HL-60/S4 treated with phorbol 12-myristate 13-acetate at 8.2 ng/mL for 4 days and 3 days (cell line): ENCODE results near the gene PTPN1.
"Not testable (repeated sequence)": the region's sequence is repeated elsewhere in the genome, so short reads cannot be mapped to it uniquely, and the experiment has no call there.

Experiments used
- in situ Hi-C: fragments of 300-500 bp; cut with MboI; formaldehyde crosslinking; loops from 2 replicates; pipeline ENCODE4 v1.15.0; 2022; ENCODE audit warnings: low sequenced_read_pairs

PTPN1 gene

DNA sequence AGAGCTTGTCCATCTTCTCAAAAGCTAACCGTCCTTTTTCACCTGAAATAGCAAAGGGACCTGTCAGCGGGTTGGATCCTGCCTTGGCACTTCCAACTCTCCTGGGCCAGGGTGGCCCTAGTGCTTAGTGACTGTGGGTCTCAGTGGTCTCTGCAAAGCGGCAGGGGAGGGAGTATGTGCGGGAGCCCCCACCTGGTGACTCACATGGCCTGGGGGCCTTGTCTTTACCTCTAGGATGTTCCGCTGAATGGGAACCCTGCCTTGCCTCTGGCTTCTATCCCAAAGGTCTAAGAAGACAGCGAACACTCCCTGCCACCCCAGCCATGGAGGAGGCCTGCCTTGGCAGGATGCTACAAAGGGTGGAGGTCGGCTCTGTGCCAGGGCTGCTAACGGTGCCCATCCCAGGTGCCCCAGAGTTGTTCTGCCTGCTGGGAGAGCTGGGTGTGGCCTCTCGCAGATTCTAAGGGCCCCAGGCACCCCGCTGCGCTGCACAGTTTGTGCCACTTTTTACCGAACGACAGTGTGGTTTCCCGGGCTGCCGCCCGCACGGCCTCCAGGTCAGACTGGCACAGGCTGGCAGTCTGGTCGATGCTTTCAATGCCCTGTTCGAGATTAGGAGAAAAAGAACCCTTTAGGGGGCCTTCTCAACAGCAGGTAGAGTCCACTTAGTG, 77.2 kb downstream of the PTPN1 start:
- in situ Hi-C loops: no loop called here

DNA sequence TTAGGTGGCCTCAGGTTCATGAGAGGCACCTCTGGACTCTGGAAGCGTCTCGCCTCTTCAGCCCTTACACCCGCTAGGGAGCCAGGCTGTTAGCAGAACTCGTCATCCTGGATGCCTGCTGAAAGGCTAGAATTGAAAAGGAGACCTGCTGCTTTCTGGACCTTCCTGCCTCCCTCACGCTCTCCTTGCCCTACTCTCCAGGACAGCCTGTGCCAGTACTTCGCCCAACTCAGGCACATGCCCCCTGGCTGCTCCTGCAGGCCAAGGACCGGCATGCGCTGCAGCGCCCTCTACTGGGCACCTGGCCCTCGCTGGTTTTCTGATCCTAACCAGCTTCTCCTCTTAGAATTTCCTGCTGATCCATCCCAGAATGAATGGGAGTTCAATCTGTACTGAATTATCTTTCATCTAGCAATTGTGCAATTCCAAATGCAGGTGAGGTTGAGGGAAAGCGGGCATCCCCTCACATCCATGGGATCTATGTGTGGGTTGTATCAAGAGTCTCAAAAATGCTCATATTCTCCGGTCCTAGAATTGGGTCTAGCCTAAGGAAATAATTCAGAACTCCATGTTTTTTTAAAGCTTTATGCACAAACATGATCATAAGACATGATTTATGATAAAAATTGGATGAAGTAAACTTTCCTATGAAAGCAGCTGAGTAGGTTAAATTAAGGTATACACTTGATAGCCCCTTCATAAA, 78.0 kb downstream of the PTPN1 start:
- in situ Hi-C loops: no loop called here

DNA sequence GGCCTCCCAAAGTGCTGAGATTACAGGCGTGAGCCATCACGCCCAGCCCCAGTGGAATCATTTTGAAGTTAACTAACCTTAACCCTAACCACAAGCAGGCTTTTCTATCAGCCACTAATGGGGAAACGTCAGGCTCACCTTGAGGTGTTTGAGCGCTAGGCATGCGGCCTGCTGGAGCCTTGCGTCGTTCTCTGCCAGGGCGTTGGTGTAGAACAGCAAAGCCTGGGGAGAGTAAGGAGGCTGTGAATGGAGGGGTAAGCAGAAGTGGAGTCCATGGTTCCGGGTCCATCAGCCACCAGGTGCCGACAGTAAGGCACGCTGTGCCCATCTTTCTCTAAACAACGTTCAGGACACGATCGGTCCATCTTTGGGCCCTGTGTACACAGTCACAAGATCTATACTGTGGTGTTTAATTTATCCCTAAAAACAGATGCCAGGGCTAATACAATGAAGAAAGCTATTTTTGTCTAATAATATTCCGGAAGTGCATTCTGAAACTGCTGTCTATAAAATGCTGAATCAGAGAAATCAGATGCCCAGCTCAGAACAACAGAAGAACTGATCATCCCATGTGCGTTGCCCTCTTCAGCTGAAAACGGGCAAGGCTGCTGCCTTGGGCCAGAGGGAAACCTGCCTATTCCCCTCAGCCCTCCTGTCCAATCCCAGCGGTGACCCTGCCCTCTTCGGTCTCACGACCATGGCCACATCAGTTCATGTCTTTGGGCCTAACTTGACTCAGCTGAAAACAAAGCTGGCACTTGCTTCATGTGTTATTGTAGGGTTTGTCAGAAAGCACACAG, 79.6 kb downstream of the PTPN1 start:
- in situ Hi-C loops: no loop called here

DNA sequence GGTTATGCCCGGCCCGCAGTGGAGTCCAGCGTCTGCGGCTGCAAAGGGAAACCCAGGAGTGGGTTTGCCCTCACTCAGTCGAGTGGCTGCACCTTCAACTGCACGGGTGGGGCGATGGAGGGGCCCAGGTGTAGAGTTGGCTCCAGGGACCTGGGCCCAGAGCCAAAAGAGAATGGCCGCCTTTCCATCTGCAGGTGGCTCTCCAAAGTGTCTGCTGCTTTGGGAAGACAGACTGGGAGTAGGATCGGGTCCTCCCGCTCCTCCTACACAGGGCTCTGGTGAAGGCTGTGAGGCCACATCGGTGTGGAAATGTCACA, 80.1 kb downstream of the PTPN1 start:
- in situ Hi-C loops: no loop called here

DNA sequence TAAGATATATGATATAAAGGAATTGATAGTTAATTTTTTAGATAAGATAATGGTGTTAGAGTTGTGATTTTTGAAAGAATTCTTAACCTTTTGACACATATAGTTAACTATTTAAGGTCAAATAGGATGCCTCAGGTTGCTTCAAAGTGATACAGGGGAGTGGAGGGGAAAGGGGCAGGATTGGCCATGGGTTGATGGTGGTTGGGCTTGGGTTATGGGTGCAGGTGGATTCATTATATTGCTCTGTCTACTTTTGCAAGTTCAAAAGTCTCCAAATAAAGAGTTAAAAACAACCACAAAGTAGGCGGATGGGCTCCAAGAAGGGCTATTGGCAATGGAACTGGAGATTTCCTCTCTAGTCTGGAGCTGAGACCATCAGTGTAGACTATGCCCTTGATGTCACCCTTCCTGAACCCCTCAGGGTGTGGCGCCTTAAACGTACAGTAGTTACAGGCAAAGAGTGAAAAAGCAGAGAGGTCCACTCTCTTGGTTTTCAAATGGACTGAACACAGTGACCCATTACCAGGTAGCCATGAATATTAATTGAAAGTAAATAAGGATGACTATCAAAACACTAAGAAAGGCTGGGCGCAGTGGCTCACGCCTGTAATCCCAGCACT, 81.2 kb downstream of the PTPN1 start:
- in situ Hi-C loops: no loop called here

DNA sequence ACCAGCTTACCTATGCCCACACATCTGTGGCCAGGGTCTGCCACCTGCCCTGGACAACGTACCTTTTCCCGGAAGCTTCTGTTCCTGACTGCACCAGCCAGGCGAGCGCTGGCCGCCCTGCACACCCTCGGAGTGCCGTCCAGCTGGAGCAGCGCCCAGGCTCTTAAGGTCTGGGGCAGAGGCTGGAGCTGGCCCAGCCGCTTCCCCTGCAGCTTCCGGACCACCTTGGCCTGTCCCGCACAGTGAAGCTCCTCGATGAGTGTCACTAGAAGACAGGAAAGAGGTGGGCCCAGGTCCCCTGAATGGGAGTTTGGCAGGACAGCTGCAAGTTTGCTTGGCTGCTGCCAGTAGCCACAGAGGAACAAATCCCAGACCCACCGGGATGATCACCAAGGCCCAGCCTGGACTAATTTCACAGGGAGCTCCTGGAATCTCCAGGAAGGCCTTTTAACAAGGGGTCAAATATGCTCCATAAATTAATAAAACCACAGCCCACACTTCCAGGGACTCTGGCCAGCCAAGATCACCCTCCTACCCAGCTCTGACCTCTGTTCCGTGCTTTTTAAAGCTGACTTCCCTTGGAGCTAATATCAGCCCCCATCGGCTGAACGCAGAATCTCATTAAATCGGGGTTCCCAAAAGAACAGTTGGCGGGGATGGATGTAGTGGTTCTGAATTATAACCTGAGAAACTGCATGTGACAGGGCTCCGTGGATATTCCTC, 82.3 kb downstream of the PTPN1 start:
- in situ Hi-C loops: no loop called here

DNA sequence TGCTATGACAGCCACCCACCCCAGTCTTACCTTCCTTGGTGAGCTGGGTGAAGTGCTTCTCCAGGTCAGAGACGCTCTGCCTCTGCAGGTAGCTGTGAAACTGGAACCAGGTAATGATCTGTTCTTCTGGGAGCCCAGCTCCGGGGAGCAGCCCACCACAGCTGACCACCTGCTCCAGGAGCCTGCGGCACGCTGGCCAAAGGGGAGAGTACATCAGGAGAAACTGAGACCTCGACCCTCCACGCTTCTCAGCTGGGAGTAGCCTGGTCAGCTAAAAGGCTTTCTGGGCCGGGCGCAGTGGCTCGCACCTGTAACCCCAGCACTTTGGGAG, 82.8 kb downstream of the PTPN1 start:
- in situ Hi-C loops: no loop called here

DNA sequence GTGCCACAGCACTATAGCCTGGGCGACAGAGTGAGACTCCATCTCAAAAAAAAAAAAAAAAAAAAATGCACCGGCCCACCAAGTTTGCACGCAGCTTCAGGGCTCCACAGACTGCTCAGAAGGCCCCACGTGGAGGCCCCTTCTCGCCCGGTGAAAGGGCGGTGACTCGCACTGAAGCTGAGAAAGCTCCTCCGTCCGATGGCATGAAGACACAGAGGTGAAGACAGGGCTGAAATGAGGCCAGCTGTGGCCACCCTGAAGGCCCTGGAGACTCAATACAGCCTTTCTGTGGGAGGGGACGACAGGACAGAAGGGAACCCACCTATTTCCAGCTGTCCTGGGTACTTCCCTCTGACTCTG, 84.0 kb downstream of the PTPN1 start:
- in situ Hi-C loops: no loop called here

DNA sequence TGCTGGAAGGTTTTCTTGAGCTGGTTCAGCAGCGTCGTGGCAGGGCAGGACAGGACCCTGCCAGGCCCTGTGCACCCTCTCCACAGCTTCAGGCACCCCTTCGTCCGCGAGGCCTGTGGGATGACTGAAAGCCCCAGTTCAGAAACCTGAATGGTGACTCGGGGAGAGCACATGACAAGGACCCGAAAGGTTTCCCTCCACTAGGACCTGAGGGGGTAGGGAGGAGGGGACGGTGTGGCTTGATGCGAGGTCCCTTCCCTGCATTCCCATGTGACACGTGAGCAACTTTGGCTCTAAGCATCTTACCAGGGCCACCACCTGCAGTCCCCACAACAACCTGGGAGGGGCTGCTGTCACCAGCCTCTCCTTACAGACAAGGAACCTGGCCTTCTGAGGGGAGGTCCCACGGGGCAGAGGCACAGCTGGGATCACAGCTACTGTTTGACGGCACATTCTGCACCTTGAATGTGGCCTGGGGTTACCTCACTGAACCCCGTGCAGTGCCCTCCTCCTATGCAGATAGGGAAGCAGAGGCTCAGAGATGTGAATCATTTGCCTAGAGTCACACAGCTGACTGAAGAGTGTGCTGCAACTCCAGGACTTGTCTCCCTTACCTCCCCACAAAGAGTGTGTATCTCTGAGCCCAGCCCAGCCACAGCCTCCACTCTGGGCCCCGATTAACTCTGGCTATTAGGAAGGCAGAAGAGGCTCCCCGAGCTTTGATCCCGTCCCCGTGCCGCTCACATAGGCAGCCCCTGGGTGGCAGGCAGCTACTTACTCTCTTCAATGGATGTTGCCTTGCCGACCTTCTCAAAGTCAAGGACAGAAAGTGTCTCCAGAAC, 84.6 kb downstream of the PTPN1 start:
- in situ Hi-C loops: no loop called here

DNA sequence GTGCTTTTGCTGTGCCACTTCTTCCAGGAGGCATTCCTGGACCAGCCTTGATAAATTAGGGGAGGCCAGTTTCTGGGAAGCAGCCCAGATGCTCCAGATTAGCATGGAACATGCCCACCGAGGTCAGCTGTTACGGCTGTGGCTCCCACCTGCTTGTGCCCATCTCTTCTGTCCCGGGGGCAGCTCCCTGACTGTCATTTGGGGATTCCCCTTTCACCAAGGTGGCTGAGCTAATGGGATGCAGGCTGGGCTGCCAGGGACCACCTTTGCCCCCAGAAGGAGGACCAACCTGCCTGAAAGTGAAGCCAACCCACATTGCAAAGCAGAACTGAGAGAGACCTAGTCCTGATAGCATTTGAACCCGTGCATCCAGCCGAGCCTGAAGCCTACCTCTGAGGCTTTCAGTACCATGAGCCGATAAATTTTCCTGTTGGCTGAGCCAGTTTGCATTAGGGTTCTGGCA, 85.3 kb downstream of the PTPN1 start:
- in situ Hi-C loops: no loop called here

DNA sequence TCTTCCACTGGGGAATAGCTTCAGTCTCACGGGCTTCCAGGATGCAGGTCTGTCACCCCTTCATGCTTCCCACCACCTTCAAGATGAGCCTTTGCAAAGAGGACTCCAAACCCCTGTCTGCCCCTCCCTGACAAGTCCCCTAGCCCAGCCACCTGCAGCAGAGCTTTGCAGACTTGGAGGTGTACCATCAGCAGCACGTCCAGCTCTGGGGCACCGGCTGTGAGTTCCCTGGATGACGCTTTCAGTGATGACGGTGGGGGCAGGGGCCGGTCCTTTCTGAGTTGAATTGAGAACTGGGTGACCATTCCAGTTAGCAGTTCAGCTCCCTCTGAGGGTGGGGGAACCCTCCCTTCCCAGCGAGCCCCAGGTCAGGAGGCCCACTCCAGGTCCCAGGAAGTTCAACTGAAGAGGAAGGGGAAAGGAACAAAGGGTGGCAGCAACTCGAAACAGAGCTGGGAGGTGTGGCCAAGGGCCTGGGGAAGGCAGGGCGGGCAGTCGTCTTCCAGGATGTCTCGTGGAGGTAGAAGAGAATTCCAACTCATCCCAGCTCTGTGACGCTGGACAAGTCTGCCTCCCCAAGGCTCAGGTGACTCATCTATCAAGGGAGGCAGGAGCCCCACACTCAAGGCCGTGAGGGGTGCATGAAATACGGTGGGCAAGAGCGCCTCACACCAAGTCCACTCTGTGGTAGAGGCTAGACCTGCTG, 86.0 kb downstream of the PTPN1 start:
- in situ Hi-C loops: no loop called here

DNA sequence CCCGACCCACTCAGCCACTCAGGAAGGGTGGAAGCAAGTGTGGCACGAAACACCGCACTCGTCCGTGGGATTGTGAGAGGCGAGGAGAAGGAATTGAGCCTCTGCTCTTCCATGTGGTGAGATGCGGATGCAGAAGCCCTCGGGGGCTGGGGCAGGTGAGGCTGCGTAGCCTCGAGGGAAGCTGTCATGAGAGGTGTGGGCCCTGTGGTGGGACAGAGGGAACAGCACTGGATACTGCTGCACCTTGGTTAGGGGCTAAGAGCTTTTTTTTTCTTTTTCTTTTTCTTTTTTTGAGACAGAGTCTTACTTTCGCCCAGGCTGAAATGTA, 86.5 kb downstream of the PTPN1 start:
- in situ Hi-C loops: no loop called here

DNA sequence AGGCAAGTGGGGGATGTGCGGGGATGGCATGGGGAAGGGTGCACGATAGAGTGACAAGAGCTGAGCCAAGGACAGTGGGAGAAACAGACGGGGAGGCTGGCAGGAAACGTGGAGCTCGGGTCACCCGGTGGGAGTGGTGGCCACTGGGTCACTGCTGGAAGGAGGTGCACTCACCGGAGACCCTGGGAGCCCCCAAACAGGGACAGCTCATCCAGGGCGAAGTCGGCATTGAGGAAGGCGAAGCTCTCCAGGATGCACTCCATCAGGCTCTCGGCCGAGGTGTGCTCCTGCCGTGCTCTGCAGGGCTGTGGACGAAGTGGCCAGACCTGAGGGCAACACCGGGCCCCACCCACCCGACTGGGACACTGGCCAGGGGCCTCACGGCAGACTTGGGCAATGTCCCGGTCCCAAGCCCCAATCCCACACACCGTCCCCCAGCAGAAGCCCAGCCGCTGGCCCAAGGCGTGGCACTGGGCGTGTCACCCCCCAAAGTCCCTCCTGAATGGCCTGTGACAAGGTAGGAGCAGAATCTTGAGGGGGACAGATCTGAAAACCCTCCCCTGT, 87.3 kb downstream of the PTPN1 start:
- in situ Hi-C loops: no loop called here

DNA sequence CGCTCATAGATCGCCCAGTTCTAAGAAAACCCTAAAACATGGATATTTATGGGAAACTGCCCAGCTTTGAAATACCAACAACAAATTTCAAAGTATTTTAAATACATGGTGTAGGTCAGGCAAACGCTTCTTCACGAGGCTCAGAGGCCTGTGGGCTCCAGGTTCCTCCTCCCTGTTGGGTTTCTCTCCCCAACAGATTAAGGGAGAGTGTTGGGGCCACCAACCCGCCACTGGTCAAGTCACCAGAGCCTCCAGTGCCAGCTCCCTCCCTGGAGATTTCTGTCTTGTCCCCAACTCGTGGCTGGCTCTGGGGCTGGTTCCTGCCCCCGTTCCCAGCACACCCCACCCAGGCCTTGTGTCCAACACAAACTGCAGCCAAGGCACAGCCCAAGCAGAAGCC, 87.9 kb downstream of the PTPN1 start:
- in situ Hi-C loops: no loop called here

DNA sequence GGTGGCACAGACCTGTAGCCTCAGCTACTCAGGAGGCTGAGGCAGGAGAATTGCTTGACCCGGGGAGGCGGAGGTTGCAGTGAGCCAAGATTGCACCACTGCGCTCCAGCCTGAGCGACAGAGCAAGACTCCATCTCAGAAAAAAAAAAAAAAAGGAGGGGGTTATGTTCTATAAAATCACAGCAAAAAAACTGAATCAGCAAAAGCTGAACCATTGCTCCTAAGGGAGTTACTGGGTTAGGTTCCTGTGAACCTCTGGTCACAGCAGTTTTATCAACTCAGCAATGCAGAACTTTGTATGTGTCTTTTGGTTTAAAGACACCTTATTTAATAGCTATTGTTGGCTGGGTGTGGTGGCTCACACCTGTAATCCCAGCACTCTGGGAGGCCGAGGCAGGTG, 88.6 kb downstream of the PTPN1 start:
- in situ Hi-C loops: not testable (repeated sequence)

DNA sequence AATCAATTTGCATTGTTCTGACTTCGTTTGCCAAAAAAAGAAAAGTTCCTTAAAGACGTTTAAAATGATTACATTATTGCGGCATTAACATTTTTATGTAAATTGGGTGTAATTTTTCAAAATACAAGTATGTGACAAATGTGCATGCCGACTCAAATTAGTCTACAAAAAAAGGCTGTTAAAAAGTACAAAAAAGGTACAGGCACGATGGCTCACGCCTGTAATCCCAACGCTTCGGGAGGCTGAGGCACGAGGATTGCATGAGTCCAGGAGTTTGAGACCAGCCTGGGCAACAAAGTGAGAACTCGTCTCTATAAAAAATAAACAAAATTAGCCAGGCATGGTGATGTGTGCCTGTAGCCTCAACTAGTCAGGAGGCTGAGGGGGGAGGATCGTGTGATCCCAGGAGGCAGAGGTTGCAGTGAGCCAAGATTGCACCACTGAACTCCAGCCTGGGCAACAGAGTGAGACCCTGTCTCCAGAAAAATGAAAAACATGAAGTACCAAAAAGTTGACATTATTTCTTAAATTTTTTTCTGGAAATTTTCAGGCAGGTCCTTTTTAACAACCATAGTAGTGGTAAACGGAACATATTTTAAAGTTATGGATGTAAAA, 90.2 kb downstream of the PTPN1 start:
- in situ Hi-C loops: no loop called here

DNA sequence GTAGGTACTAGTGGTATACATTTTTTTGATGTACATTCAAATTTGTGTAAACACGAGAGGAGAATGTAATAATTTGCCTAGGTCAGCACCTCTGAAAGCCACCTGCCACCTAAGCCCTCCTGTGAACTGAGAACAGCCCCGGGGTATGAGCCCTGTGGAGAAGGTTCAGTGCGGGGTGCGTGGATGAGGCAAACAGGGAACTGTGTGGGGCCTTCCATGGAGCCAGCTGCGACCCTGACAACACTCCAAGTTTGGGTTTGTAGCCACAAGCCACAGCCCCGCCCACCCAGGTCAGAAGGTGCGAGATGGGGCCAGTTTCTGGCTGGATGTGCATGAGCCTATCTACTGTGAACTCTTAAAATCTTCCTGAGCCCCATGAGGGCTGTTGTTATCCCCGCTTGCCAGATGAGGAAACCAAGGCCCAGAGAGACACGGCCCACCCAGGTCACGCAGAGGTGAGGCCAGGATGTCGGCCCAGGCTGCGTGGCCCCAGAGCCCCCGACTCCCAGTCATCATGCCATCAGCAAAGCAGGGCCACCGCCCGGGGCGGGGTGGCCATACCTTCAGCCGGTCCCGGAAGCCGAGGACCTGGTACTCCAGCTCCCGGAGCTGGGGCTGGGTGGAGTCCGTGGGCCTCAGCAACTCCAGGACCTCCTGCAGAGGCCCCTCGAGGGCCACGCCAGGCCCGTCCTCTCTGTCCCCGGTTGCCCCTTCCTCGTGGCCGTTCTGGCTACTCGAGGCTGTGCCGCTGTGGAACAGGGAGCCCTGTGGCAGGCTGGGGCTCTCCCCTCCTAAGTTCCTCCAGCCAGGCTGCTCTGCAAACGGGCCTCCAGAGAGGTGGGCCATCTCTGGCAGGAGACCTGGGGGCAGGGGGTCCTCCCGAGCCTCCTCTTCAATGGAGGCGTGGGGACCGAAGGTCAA, 91.6 kb downstream of the PTPN1 start:
- in situ Hi-C loops: no loop called here
